KOPT-K1 (cell line): Measurements from ENCODE around the gene IGSF23.

Experiments used
- H3K27ac ChIP-seq: fragments of 200-600 bp; sonication (generic); 2 replicates; pipeline ENCODE4 v1.5.1; 2016; ENCODE audit warnings: antibody characterized with exemption, mild to moderate bottlenecking, low read depth, low read length; ENCODE audit not compliant: poor library complexity, severe bottlenecking
- H3K36me3 ChIP-seq: fragments of 200-600 bp; sonication (generic); 2 replicates; pipeline ENCODE4 v1.5.1; 2017; ENCODE audit warnings: antibody characterized with exemption, mild to moderate bottlenecking, low read length, moderate library complexity; ENCODE audit not compliant: insufficient read depth
- H3K9me3 ChIP-seq: fragments of 200-600 bp; sonication (generic); 2 replicates; pipeline ENCODE4 v1.5.1; 2017; ENCODE audit warnings: antibody characterized with exemption, low read length, mild to moderate bottlenecking; ENCODE audit not compliant: insufficient read depth, poor library complexity, severe bottlenecking

The IGSF23 gene

GRCh38 chr19:44613295-44614178, at the start of gene IGSF23:
Gene IGSF23, plus strand, starts transcription at chr19:44613563. Its CDS starts 83 bp downstream, at chr19:44613646.
- no peaks in the 10 kb centered on the region for H3K9me3 ChIP-seq
- no peak within 1 kb of the TSS for H3K27ac ChIP-seq
- H3K36me3 ChIP-seq = no peaks in the 10 kb centered on the region

- no peak overlapping the region for H3K27ac ChIP-seq
These were observed 46.4 kb upstream of the IGSF23 start for GRCh38 chr19:44566984-44567383.

GRCh38 chr19:44567745-44568144, 45.6 kb upstream of the IGSF23 start:
- Histone ChIP-seq H3K27ac (no peak overlapping the region), H3K36me3 (no peaks in the 10 kb centered on the region), H3K9me3 (no peaks in the 10 kb centered on the region)

More at GRCh38 chr19:44566984-44567383, 46.4 kb upstream of the IGSF23 start:
- Histone ChIP-seq H3K36me3 (no peaks in the 10 kb centered on the region), H3K9me3 (no peaks in the 10 kb centered on the region)

- Histone ChIP-seq H3K9me3 (no peaks in the 10 kb centered on the region), H3K36me3 (no peaks in the 10 kb centered on the region), H3K27ac (no peak overlapping the region)
These were observed 42.8 kb upstream of the IGSF23 start for GRCh38 chr19:44570603-44570983.

GRCh38 chr19:44570984-44571684, 42.2 kb upstream of the IGSF23 start:
- H3K27ac ChIP-seq = no peak overlapping the region

GRCh38 chr19:44571830-44572580, 41.4 kb upstream of the IGSF23 start:
- no peak overlapping the region for H3K27ac ChIP-seq
- H3K36me3 ChIP-seq = no peaks in the 10 kb centered on the region

More at GRCh38 chr19:44570984-44571684, 42.2 kb upstream of the IGSF23 start:
- H3K36me3 ChIP-seq = no peaks in the 10 kb centered on the region
- H3K9me3 ChIP-seq = no peaks in the 10 kb centered on the region

GRCh38 chr19:44572581-44572900, 40.8 kb upstream of the IGSF23 start:
- Histone ChIP-seq H3K36me3 (no peaks in the 10 kb centered on the region), H3K27ac (no peak overlapping the region), H3K9me3 (no peaks in the 10 kb centered on the region)

More at GRCh38 chr19:44571830-44572580, 41.4 kb upstream of the IGSF23 start:
- no peaks in the 10 kb centered on the region for H3K9me3 ChIP-seq

GRCh38 chr19:44573183-44573582, 40.2 kb upstream of the IGSF23 start:
- no peaks in the 10 kb centered on the region for H3K9me3 ChIP-seq
- no peak overlapping the region for H3K27ac ChIP-seq
- H3K36me3 ChIP-seq = no peaks in the 10 kb centered on the region

- Histone ChIP-seq H3K36me3 (no peaks in the 10 kb centered on the region), H3K9me3 (no peaks in the 10 kb centered on the region), H3K27ac (no peak overlapping the region)
These were observed 39.7 kb upstream of the IGSF23 start for GRCh38 chr19:44573627-44574026.

GRCh38 chr19:44574186-44574950, 39.0 kb upstream of the IGSF23 start:
- Histone ChIP-seq H3K9me3 (no peaks in the 10 kb centered on the region), H3K27ac (no peak overlapping the region), H3K36me3 (no peaks in the 10 kb centered on the region)

GRCh38 chr19:44575116-44575700, 38.2 kb upstream of the IGSF23 start:
- H3K9me3 ChIP-seq = no peaks in the 10 kb centered on the region
- H3K36me3 ChIP-seq = no peaks in the 10 kb centered on the region
- H3K27ac ChIP-seq = no peak overlapping the region

- H3K27ac ChIP-seq = no peak overlapping the region
- H3K36me3 ChIP-seq = no peaks in the 10 kb centered on the region
- no peaks in the 10 kb centered on the region for H3K9me3 ChIP-seq
These were observed 36.4 kb upstream of the IGSF23 start for GRCh38 chr19:44576843-44577565.

GRCh38 chr19:44577566-44577874, 35.8 kb upstream of the IGSF23 start:
- Histone ChIP-seq H3K27ac (no peak overlapping the region), H3K36me3 (no peaks in the 10 kb centered on the region), H3K9me3 (no peaks in the 10 kb centered on the region)
